Activated naive CD4-positive, alpha-beta T cell treated with anti-CD3 and anti-CD28 coated beads, Interleukin-2, amount 50 U/mL, for 72 hours (primary cell): ENCODE results near the gene PDXK. TPM values are rescaled to one million over a fixed set of nuclear protein-coding genes. Genes with fewer than 3 reads are reported as not detected.

ENCODE experiments used
- ATAC-seq, 2 donors: fragments of 150-1000 bp; cut with Tn5 transposase; 2 replicates each; pipeline ENCODE4 v1.10.0; 2021; ENCODE audit warnings: mild to moderate bottlenecking in 2 of 2, moderate library complexity in 2 of 2
- DNase-seq, 2 donors: peaks; one replicate each; pipeline ENCODE4 v3.0.0; 2021 to 2022; ENCODE audit warnings: low spot score in 2 of 2
- H3K27ac Mint-ChIP-seq, 2 donors: one replicate each; pipeline ENCODE4 v1.8.0; 2022; ENCODE audit warnings: mild to moderate bottlenecking in 2 of 2, mixed read lengths in 2 of 2
- H3K36me3 Mint-ChIP-seq, 2 donors: one replicate each; pipeline ENCODE4 v1.8.0; 2022; ENCODE audit warnings: mixed read lengths in 2 of 2
- H3K9me3 Mint-ChIP-seq, 2 donors: one replicate each; pipeline ENCODE4 v1.8.0; 2022; ENCODE audit warnings: mixed read lengths in 2 of 2
- total RNA-seq, 2 donors: library from RNA; stranded (reverse); gene quantifications; one replicate each; pipeline ENCODE4 v1.2.3, GENCODE V29; 2022

Gene PDXK
- total RNA-seq, 2 donors from 2014 or later: 70.3 to 121 TPM

DNA sequence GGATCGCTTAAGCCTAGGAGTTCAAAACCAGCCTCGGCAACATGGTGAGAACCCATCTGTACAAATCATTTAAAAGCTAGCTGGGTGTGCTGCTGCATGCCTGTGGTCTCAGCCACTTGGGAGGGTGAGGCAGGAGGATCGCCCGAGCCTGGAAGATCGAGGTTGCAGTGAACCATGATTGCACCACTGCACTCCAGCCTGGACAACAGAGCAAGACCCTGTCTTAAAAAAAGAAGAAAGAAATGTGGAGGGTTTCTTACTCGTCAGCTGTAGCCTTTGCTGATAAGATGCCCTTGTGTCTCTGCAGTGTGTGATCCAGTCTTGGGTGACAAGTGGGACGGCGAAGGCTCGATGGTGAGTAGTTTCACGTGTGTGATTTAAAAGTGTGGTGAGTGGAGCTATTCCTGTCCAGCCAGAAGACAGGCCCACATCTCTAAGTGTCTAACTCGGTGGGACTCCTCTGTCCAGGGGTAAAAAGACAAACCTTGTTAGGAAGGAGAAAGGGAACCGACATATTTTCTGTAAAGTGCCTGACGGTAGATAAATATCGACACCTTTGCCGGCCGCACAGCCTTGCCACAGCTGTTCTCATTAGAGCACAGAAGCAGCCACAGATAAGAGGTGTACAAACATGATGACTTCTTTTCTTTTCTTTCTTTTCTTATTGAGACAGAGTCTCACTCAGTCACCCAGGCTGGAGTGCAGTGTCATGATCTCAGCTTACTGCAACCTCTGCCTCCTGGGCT lies 27.0 kb downstream of the PDXK start:
- H3K36me3 Mint-ChIP-seq: peaks cover 0 to 16% of the 10 kb centered on the region in 2 donors
- DNase-seq: no peak
- H3K27ac Mint-ChIP-seq: no peak overlapping the region
- no peak for ATAC-seq
- no peaks in the 10 kb centered on the region for H3K9me3 Mint-ChIP-seq

DNA sequence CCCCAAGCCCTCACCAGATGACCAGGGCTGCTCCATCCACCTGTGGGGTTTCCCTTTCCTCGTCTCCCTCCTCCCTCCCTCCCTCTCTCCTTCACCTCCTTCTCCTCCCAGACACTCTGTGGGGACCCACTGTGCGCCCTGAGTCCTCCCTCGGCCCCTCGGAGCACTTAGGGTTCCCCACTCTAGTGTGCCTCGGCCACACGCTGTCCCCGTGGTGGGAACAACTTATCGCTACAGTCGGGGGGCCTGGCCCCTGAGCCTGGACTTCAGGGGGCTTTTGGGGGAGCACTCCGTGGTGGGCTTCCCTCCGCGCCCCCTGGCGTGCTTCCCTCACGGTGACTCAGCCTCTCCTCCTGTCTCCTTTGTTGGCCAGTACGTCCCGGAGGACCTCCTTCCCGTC lies 29.7 kb downstream of the PDXK start:
- Mint-ChIP-seq H3K27ac (no peak overlapping the region), H3K36me3 (peaks cover 0 to 16% of the 10 kb centered on the region in 2 donors), H3K9me3 (no peaks in the 10 kb centered on the region)
- ATAC-seq (no peak), DNase-seq (no peak)

DNA sequence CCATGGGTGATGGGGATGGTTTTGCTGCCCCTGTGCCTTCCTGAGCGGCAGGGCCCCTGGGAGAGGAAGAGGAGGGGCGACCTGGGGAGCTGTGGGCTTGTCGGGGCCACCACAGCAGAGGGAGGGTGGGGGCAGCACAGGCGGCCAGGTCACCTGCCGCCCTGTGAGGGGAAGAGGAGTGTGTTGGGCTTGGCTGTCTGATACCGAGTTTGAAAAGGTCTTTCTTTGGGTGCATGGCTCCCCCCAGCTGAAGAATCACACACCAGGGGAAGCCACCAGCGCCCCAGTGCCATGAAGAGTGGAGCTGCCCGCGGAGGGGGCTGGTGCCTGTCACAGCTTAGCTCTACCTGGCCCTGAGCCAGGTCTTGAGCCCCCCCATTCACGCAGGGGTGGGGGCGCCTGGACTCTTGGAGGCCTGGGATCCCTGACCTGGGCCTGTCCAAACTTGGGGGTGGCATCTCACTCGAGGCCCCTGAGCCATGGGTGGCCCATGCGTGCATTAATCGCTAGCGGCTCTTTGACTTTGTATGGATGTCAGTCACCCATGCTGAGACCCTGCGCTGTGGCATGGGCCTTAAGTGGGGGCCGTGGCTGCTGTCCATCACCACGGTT lies 30.8 kb downstream of the PDXK start:
- H3K27ac Mint-ChIP-seq: peak overlapping the region in 1 of 2 donors; percentile 63
- no peak for ATAC-seq

DNA sequence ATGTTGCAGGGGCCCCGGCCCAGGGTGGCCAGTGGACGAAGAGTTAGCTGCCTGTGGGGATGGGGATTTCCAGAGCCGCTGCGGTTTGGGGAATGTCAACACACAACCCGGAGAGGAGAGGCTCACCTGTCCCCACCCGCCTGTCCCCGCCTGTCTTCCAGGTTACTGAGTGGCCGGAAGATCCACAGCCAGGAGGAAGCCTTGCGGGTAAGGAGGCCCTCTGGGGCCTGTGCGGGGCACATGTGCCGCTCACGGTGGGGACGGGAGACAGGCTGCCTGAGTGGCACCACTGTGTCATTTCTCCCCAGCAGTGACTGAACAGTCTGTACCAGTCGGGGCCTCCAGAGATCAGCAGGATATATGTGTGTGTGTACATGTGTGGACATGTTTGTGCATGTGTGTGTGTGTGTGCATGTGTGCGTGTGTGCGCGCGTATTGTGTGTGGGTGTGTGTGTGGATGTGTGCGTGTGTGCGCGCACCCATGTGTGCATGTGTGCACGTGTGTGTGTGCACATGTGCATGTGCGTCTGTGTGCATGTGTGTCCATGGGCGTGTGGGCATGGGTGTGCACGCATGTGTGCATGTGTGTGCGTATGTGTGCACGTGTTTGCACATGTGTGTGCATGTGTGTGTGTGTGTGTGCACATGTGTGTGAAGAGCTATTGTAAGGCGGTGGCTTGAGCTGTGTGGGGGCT lies 31.6 kb downstream of the PDXK start:
- ATAC-seq (no peak), DNase-seq (no peak)
- no peak overlapping the region for H3K27ac Mint-ChIP-seq
- no peaks in the 10 kb centered on the region for H3K9me3 Mint-ChIP-seq
- H3K36me3 Mint-ChIP-seq: peaks cover 0 to 16% of the 10 kb centered on the region in 2 donors

More for the DNA sequence above, 30.8 kb downstream of the PDXK start:
- peaks cover 0 to 19% of the 10 kb centered on the region in 2 donors for H3K36me3 Mint-ChIP-seq
- DNase-seq: no peak
- H3K9me3 Mint-ChIP-seq: no peaks in the 10 kb centered on the region

DNA sequence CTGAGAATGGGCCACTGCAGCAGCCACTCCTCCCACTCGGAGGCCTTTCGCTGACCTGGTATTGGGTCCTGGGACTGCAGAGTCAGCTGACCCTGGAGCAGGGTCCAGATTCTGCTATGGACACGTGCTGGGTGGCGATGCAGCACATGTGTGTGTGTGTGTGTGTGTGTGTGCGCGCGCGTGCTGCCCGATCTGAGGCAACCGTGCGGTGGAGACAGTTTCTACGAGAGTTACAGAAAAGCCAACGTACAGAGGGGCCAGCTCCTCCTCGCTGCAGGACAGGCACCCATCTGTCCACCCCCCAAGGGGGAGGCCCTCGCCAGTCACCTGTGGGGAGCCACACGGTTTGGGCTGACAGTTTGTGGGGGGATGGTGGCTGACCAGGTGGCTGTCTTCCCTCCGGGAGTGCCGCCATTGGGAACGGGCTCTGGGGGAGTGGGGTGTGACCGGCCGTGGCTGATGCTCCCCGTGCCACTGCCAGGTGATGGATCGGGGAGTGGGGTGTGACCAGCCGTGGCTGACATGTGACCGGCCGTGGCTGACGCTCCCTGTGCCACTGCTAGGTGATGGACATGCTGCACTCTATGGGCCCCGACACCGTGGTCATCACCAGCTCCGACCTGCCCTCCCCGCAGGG lies 33.1 kb downstream of the PDXK start:
- DNase-seq: no peak
- H3K36me3 Mint-ChIP-seq: peaks cover 0 to 16% of the 10 kb centered on the region in 2 donors
- no peaks in the 10 kb centered on the region for H3K9me3 Mint-ChIP-seq
- no peak for ATAC-seq
- H3K27ac Mint-ChIP-seq: peak overlapping the region in 1 of 2 donors; percentile 39

DNA sequence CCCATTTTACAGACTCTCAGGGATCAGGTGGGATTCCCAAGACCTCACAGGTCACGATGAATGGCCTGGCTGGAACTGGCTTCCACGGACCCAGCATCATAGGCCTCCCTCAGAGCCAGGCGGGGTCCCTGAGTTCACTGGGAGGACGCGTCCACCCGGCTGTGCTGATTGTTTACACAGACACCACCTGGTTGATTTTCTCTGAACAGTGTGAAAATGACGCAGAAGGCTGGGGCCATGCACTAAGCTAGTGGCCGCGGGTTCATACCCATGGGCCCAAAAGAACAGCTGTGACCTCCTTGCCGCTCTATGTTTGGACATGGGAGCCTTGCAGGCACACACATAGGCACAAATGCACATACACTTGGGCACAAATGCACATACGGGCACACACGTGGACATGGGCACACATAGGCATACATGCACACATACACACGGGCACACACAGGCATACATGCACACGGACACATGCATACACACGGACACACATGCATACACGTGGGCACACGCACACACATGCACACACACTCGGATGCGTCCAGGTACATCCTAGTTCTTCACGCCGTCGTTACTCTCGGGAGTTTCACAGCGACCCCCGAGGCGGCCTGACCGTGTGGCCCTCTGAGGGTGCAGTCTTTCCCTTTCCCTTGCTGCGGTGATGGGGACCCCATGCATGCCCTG lies 34.0 kb downstream of the PDXK start:
- no peaks in the 10 kb centered on the region for H3K9me3 Mint-ChIP-seq
- ATAC-seq (no peak), DNase-seq (no peak)
- H3K36me3 Mint-ChIP-seq: peaks cover 0 to 16% of the 10 kb centered on the region in 2 donors
- H3K27ac Mint-ChIP-seq: no peak overlapping the region

DNA sequence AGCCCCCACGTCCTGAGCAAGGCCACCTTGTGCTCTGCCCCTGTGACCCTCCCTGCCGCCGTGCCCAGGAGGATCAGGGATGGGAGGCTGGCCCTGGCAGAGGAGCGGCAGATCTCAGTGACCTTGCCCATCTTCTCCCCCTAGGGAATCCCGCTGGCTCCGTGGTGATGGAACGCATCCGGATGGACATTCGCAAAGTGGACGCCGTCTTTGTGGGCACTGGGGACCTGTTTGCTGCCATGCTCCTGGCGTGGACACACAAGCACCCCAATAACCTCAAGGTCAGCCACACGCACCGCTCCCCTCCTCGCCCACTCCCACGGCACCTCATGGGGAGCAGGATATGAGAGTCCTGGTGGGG lies 34.5 kb downstream of the PDXK start:
- DNase-seq (no peak), ATAC-seq (no peak)
- Mint-ChIP-seq H3K36me3 (peaks cover 0 to 16% of the 10 kb centered on the region in 2 donors), H3K9me3 (no peaks in the 10 kb centered on the region), H3K27ac (no peak overlapping the region)

DNA sequence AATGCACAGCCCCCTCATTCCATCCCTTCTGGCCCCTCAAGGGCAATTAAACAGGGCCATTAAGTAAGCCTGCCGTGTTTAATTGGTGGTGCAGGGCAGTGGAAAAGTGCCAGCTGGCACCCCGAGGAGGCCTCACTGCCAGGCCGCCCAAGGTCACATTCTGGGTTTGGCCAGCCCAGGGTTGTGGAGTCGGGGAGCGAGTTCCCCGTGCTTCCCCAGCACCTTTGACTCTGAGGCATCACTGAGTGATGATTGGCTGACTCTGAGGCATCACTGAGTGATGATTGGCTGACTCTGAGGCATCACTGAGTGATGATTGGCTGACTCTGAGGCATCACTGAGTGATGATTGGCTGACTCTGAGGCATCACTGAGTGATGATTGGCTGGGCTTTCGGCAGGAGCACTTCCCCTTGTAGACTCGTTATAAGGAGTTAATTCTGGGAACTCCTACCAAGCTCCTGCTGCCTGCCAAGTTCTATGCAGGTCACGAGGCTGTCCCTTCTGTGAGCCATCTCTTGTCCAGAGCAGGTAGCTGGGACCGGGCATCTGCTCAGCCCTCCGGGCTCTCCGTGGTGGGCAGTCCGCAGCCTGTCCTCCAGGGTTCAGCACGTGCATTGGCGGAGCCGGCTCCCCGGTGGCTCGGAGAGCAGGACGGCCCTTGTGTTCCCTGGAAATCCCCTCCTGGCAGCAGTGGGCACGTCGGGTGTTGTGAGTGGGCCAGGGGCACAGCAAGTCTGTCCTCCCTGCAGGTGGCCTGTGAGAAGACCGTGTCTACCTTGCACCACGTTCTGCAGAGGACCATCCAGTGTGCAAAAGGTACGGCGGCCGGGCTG lies 36.2 kb downstream of the PDXK start:
- Mint-ChIP-seq H3K9me3 (no peaks in the 10 kb centered on the region), H3K27ac (no peak overlapping the region), H3K36me3 (peaks cover 0 to 16% of the 10 kb centered on the region in 2 donors)
- ATAC-seq (peak; percentile 23 to 44), DNase-seq (no peak)

DNA sequence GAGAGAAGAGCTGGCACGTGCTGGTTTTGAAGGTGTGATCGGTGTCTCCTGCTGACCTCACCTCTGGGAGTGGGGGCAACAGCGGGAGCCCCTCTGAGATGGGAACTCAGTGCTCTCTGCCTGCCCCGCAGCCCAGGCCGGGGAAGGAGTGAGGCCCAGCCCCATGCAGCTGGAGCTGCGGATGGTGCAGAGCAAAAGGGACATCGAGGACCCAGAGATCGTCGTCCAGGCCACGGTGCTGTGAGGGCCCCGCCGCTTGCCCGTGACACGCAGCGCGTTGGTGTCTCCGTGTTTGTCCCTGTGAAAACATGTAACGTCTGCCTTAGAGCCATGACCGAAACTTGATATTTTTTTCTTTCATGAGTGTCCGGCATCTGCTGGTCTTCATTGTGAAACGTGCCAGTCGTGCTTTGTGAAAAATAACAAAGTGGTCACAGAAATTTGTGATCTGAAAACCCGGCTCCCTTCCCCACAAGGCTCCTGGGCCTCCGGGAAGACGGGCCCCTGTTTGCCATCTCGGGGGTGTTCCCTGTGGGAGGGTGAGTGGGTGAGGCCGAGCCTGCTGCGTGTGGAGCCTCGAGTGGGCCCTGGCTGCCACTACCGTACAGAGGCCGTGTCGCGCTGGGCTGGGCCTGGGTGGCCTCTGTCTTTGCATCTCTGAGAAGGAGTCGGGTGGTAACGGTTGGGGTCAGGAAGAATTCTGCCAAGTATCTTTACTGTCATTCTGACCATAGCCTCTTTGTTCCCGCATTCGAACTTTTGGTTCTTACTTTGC lies 37.1 kb downstream of the PDXK start:
- ATAC-seq (no peak), DNase-seq (no peak)
- no peak overlapping the region for H3K27ac Mint-ChIP-seq
- H3K36me3 Mint-ChIP-seq: peaks cover 0 to 10% of the 10 kb centered on the region in 2 donors
- H3K9me3 Mint-ChIP-seq: no peaks in the 10 kb centered on the region

DNA sequence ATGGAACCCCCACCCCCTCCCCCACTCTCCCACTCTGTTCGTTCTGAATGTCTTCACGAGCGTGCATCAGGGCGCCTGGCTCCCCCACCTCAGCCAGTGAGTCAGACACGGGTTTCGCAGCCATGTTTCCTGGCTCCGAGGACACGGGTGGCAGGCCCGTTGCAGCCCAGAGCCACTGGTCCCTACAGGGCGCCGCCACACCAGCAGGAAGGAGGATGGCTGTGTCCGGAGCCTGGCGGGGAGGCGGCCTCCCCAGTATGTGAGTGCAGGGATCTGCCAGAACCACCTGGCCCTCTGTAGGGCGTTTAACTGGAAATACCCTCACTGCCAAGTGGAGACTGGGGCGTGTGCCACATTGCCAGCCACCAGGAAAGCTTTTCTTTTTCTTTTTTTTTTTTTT lies 38.7 kb downstream of the PDXK start:
- Mint-ChIP-seq H3K9me3 (no peaks in the 10 kb centered on the region), H3K36me3 (peaks cover 0 to 10% of the 10 kb centered on the region in 2 donors), H3K27ac (no peak overlapping the region)
- DNase-seq: no peak
- no peak for ATAC-seq

DNA sequence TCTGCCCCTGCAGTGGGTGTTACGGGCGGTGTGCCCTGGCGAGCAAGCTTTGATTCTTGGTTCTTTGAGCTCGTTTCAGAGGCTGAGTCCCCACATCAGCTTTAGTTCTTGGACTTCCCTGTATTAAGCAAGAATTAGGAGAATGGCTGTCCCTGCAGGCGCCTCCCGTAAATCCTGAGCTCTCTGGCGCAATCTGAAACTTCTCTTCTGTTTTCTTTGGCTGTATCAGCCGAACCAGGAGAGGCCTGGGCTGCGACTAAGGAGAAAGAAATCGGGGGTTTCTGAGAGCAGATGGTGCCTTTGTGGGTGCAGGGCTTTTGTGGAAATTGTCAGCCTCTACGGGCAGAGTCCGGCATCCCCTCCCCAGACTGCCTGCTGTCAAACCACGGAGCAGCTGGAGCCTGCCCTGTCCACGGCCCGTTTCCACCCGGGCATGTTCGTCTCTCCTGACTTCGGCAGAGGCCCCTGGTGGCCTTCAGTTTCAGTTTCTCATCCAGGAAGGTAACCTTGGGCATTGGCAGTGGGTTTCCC lies 39.2 kb downstream of the PDXK start:
- H3K27ac Mint-ChIP-seq: peak overlapping the region in 1 of 2 donors; percentile 68
- H3K9me3 Mint-ChIP-seq: no peaks in the 10 kb centered on the region
- peaks cover 0 to 10% of the 10 kb centered on the region in 2 donors for H3K36me3 Mint-ChIP-seq
- ATAC-seq (no peak), DNase-seq (no peak)

DNA sequence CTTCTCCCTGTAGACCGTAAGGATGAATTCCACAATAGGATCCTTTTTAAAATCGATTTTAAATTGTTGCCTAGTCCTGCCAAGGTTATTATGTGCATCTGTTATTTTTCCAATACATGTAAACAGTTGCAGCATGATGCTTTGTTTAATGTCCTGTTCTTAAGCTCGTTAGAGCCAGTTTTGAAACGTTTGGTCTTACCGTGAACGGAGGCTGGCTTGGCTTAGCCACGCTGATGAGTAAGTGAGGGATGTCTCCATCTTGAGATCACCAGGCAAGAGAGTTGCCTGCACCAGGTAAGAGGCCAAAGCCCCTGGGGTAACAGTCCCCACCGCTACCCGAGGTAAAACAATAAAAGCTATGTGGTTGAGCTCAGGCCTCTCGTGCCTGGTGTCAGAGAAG lies 39.9 kb downstream of the PDXK start:
- Mint-ChIP-seq H3K9me3 (no peaks in the 10 kb centered on the region), H3K36me3 (peaks cover 0 to 7% of the 10 kb centered on the region in 2 donors), H3K27ac (peak overlapping the region in 1 of 2 donors; percentile 68)
- ATAC-seq (no peak), DNase-seq (no peak)

DNA sequence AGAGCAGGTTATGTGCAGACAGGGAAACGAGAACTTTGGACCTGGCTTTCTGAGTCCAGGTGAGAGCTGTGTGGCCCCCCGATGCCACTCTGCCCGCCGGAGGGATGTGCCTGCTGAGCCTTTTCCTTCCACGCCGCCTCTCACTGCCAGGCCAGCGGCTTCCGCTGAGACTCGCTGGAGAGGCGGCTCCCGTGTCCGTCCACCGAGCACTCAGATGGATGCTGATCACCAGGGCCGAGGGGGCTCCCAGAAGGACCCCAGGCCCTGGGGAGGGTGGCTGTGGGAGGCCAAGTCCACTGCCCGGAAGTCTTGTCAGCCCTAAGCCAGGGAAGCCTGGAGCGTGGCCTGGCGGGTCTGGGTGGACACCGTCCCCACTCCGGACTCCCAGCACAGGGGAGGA lies 40.7 kb downstream of the PDXK start:
- DNase-seq (no peak), ATAC-seq (no peak)
- Mint-ChIP-seq H3K27ac (no peak overlapping the region), H3K9me3 (no peaks in the 10 kb centered on the region), H3K36me3 (no peaks in the 10 kb centered on the region)

DNA sequence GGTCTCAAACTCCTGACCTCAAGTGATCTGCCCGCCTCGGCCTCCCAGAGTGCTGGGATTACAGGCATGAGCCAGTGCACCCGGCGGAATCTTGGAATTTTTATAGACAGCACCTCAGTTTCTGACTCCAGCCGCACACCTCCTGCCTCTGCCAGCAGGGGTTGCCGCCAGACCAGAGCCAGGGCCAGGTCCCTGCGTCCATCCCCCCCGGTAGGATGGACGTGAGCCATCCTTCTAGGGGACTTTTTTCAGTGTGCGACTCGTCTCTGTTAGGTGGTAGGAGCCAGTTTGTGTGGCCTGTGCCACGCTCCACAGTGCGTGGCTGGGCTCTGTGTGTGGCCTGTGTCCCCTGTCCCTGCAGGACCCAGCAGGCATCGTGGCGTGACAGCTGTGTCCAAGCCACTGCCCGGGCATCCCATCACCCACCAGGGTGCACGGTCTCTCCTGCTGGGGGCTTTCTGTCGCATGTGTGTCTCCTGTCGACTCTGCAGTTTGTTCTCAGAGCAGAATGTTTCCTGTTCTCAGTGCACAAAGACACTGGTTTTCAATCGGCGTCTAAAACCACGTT lies 41.5 kb downstream of the PDXK start:
- ATAC-seq (no peak), DNase-seq (no peak)
- H3K36me3 Mint-ChIP-seq: no peaks in the 10 kb centered on the region
- no peak overlapping the region for H3K27ac Mint-ChIP-seq
- H3K9me3 Mint-ChIP-seq: no peaks in the 10 kb centered on the region

DNA sequence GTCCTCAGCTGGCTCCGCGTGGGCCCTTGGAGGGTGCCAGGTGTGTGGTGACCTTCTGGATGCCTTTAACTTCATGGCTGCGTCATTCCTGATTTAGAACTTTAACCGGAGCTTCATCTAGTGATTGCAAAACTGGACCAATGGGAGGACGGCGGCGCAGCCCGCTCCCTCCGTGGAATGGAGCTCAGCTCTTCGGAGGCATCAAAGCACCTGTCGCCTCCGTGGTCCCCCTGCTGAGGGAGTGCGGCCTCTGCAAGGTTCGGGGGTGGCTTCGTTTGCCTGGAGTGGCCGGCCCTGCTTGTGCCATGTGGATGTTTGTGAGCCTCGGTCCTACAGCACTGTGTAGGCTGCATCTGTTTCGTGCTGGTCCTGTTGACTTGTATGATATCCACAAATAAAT lies 43.0 kb downstream of the PDXK start:
- ATAC-seq: no peak
- no peaks in the 10 kb centered on the region for H3K36me3 Mint-ChIP-seq
- no peaks in the 10 kb centered on the region for H3K9me3 Mint-ChIP-seq
- H3K27ac Mint-ChIP-seq: no peak overlapping the region
- no peak for DNase-seq
